ENCODE data around the gene ZNF536.

ZNF536 gene

DNA sequence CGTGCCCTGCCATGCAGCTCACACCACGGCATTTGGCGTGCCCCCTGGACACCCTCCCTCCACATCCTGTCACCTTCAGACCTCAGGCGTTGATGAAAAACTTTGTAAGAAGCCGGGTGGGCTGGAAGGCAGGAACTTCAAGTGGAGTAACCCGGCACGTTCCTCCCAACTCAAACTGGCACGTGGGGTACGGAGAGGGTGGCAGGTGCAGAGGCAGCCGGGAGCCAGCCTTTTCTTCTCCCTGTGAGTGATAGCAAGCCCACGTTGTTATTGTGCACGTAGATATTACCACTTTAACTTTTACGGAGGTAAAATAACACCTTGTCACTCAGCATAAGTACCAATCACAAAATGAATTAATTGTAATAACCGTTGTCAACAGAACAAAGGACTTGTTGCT, 198.0 kb downstream of the ZNF536 start:
- no peak for DNase-seq

DNA sequence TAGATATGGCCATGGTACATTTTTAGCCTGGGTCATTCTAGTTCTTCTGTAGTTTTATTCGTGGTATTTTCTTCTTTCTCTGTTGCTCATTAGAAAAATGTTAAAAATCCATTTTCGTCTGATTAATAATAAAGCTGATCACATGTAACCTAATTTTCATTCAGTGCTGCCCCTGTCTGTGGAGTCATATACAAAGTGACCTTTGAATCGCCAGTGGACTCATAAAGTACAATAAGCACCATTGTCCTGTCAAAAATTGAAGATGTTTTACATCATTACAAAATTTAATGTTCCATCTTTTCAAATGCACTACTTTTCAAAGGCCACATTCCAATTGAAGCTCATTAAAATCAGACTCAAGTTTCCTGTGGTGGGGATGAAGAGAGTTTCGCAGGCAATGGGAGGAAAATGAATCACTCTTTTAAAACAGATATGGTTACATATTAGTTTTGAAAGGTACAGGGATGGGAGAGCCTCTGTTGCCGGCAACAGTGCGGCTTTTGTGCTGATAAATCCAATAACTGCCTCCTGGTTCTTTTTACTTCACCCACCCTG, 205.4 kb downstream of the ZNF536 start:
- DNase-seq, result no peak

DNA sequence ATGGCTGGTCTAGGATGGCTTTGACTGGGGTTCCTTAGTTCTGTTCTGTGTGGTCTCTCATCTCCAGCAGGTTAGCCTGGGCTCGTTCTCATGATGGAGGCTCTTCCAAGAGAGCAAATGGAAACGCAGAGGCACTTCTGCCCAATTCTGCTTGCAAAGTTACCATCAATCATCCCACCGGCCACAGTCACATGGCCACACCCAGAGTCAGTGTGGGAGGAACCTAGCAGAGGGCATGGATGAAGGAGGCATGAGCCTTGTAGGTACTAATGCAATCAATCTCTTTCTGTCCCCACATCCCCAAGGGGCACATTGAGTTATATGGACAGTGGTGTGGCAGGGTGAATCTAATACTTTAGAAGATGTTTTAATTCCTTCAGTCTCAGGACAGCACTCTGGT, 207.2 kb downstream of the ZNF536 start:
- DNase-seq, result no peak

DNA sequence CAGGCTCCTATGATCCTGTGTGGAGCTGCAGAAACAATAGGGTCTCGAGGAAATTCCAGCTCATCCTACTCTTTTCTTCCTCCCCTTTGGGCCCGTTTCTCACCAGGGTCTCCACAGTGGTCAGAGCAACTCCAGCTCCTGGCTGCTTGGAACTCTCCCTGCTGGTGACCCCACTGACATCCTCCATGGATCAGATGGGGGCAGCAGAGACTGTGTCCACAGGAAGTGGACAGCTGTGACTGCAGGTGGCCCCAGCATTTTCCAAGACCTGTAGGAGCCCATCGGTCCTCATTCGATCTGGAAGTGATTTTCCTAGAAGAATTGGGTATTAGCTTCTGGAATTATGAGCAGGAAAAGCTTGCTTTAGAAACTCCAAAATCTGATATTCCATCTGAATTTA, 208.5 kb downstream of the ZNF536 start:
- no peak for DNase-seq

DNA sequence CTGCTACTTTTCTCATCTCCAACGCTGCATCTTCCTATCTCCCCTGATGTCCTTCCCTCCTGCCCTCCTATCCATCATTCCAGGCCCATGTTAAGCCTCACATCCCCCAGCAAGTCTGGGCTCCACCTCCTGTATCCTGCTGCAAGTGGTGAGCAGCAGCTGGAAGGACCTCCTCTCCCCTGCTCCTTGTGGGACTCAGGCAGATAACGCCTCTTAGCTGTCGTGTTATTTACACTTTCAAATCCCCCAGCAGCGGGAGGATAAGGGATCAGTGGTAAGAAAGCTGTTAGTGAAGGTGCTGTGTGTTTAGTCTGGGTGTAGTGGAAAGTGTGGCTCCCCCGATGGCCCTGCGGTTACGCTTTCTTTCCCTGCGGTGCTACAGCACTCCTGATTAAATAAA, 211.9 kb downstream of the ZNF536 start:
- no peak for DNase-seq

DNA sequence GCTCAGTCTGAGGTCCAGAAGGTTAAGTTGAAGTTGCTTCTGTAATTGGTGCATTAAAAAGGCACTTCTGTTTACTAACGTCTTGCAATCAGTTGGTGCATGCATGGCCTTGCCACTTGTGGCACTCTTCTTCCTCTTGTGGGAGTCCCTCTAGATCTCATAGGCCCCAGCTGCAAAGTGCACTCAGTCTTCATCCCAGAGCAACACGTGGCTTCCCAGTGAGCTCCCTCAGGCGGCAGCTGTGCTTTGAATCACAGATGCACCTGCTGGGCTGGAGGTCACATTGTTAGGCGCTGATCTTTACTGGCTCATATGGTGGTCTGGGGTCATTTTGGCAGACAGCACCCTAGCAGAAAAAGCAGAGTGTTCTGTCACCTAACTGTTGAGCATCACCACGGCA, 215.7 kb downstream of the ZNF536 start:
- DNase-seq, result no peak

DNA sequence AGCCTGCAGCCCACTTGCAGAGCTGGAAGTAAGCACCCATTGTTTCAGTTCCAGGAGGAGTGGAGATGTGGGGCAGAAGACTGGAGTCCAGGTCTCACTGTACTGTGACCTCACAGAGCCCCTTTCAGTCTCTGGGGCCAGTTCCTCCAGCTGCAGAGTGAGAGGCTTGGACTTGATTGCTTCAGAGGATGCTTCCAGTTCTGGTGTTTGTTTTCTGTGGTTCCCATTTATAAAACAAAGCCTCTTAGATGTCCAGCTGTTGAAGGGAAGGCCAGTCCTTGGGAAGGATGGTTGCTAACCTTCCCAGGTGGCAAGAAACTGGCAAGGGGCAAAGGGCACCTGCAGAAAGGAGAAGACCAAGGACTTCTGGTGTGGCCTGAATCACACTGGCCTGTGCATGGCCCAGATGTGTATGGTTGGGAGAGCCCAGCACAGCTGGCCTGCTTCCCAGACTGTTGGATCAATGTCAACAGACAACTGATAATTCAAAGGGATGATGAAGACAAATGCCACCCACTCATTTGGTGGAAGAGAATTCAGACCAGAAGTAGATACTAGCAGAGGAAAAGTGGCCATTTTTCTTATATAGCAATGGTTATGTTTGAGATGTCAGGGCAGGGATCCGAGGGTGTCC, 218.5 kb downstream of the ZNF536 start:
- no peak for DNase-seq

DNA sequence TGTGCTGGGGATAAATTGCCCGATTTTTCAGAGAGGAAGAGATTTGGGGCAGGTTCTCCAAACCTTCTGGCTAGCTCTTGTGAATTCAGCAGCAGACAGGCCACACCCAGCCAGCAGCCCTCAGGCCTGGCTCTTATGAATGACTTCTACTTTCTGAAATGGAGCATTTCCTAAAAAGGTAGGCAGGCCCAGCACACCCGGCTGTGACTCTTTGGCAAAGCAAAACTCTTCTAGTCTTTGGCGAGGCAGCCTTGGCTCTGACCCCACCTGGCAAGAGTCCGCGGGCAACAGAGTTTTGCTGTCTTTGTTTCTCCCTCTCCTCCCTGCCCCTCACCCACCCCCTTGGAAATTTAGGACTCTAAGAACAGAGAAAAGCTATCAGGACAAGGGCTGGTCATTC, 221.2 kb downstream of the ZNF536 start:
- DNase-seq, result no peak

DNA sequence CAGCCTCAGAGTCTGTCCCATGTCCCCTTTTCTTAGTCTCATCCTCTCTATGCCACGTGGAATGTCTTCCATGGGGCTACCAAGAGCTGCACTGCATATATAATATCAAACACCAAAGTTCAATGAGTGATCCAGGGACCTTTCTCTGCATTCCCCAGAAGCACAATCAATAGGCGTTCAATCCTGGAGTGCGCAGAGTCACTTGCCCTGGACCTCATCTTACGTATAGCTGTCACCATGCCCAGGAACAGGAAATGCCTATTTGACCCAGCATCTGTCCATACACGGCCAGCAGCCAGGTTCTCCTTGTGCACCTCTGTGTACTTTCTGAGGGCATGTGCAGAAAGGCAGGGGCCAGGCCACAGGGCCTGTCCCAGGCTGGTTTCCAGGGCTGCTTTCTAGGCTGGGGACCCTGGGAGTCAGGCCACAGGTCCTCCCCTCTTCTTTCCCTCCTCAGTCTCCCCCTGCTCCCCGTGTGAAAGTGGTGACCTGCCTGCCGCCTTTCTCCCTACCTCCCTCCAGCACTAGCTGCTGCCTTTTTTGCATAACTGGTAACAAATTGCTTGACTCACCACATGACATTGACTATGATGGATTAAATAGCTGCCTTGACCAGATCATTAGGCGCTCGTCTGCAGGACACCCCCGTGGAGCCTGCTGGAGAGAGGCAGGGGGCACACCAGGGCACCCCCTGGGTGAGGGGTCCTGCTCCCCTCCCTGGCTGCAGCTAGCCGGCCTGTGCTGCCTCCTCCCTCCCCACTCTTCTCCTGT, 222.0 kb downstream of the ZNF536 start:
- DNase-seq, result no peak

DNA sequence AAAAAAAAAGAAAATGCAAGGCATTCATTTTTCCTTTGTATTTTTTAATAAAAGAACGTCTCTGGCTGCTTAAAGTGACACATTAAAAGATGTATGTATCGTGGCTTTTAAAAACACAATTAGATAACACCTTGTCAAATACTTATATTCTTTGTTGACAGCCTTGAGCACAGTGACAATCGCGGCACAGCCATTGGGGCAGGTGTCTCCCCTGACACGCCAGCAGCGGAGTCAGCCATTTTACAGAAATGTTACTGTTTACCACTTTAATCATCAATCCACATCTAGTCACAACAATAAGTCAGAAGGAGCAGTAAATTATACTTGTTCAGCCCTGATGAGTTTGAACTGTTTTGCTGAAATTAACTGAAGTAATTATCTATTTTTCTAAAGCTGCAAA, 224.1 kb downstream of the ZNF536 start:
- no peak for DNase-seq

DNA sequence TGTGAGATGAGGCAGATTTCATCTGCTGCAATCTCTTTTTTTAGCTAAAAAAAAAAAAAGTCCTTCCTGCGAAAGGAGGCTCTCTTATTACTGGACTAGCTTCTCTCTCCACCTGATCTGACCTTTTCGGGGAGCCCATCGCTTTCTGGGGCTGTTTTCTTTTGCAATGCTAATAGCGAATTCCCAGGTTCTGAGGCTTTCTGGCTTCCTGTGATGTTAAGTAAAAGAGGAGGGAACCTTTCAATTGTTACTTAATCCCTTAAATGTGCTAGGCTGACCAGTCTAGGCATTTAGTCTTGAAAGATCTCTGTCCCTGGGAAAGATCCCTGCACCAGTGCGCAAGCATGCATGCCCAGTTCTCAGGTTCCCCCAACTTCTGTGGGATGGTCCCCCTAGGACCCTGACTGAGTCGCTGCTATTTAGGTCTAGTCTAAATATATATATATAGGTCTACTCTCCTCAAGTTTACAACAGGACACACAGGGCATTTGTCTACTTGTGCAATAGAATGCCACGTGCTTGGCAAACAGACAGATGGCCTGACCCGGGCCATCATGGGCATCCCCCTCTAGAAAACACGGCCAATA, 224.7 kb downstream of the ZNF536 start:
- no peak for DNase-seq

DNA sequence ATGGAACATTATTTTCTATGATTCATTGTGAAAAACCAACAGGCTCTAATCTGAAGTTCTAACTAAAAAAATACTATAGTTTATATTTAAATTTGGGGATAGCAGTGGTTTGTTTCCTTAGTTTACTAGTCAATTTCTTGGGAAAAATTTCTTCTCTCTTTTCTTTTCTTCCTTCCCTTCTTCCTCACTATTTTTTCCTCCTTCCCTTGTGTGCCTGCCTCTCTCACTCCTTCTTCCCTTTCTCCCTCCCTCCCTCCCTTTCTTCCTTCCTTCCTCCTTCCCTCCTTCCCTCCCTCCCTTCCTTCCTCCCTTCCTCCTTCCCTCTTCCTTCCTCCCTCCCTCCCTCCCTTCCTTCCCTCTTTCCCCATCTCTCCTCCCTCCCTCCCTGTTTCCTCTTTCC, 226.5 kb downstream of the ZNF536 start:
- DNase-seq, result no peak

DNA sequence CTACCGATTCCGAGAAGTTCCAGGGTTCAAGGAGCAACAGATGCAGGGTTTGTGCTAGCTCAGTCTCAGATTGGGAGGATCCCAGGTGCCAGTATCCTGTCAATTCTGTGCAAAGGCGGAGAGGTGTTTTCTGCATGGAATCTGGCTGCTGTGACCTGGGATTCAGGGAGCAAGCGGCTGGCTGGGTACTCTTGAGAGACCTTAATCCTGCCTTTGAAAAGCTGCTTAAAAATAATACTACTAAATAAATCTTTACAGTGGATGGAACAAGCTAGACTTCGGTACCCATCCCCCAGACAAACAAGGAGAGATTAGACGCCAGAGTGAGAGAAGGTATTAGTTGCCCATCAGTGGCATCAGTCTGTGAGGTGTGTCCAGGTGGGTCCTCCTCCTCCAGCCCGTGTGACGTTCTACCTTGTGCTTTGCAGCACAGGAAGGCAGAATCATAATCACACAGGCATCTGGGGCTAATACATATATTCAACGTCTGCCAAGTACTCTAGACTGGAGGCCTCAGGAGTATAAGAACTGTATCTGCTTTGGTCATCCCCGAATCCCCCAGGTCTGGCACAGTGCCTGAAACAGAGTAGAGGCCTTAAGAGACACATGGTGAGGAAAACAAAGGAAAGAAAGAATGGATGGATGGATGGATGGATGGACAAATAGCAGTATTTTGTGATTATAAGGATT, 230.6 kb downstream of the ZNF536 start:
- no peak for DNase-seq

DNA sequence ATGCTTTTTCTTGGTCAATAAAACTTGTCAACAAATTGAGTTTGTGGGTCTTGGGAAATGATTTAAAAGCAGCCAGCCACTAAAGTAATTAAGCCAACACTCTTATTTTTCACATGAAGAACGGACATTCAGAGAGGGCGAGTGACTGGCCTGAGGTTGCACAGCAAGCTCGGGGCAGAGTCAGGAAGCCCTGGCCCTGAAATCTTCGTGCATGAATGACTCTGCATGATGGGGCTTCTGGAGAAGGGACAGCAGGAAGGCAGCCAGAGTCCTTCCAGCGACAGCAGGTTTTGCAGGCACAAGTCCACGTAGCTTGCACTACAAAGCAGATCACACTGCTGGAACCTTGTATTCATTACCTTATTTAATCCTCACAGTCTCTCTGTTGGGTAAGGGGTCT, 232.5 kb downstream of the ZNF536 start:
- no peak for DNase-seq

DNA sequence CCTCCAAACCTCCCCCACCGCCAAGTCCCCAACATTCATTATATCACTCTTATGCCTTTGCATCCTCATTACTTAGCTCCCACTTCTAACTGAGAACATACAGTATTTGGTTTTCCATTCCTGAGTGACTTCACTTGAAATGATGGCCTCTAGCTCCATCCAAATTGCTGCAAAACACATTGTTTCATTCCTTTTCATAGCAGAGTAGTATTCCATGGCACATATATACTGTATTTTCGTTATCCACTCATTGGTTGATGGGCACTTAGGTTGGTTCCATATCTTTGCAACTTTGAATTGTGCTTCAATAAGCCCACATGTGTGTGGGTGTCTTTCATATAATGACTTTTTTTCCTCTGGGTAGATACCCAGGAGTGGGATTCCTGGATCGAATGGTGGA, 233.1 kb downstream of the ZNF536 start:
- DNase-seq, result no peak

DNA sequence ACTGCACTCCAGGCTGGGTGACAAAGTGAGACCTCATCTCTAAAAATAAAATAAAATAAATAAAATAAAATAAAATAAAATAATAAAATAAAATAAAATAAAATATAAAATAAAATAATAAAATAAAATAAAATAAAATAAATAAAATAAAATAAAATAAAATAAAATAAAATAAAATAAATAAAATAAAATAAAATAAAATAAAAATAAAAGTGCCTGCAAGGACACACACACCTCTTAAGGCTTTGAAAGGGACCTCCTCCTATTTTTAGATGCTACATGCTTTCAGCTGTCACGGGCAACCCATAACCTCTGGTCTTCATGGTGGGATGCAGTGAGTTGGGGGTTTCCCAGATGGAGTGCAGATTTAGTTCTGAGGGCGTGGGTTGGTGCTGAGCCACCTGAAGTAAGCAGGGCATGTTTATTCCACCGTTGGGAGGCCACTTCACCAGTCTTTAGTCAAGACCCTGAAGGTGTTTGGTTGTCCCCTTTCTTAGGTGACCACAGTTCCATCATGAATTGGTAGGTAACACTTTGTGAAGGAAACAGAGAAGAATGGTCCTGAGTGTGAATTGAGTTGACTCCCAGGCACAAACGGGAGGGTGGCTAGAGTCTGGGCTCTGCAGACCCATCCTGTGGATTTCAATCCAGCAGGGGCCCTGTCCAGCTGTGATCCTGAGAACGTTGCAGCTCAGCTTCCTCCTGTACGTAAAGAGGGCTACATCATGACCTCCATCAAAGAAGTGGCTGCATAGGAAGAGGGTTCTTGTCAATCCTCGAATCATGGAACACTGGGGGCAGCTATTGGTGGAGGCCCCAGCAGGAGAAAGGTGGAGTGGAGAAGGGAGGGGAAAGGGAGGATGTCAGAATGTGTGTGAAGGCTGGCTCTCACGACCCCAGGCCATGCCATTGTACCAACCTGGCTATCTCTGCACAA, 234.2 kb downstream of the ZNF536 start:
- DNase-seq, result no peak

All from NCI-H2107 (cell line).